HG02623 (cell line): ENCODE measurements around the gene KIAA1958.

Source experiments
- ATAC-seq: cut with Tn5 transposase; IDR thresholded peaks from one replicate; pipeline ENCODE4 v1.9.1; 2021; ENCODE audit warnings: moderate library complexity; ENCODE audit not compliant: unreplicated experiment

The KIAA1958 gene

GRCh38 chr9:112526973-112527372 lies 40.3 kb downstream of the KIAA1958 start:
- ATAC-seq, result no peak

GRCh38 chr9:112527959-112528358 lies 41.3 kb downstream of the KIAA1958 start:
- ATAC-seq, result no peak

GRCh38 chr9:112529316-112529715 lies 42.7 kb downstream of the KIAA1958 start:
- no peak for ATAC-seq

GRCh38 chr9:112530751-112531205 lies 44.2 kb downstream of the KIAA1958 start:
- no peak for ATAC-seq

- ATAC-seq, result no peak
Observed at GRCh38 chr9:112531666-112532282, 45.1 kb downstream of the KIAA1958 start.

GRCh38 chr9:112532427-112532826 lies 45.8 kb downstream of the KIAA1958 start:
- ATAC-seq, result no peak

- ATAC-seq, result no peak
Observed at GRCh38 chr9:112533660-112534059, 47.0 kb downstream of the KIAA1958 start.

GRCh38 chr9:112535301-112535700 lies 48.7 kb downstream of the KIAA1958 start:
- no peak for ATAC-seq

GRCh38 chr9:112535811-112536210 lies 49.2 kb downstream of the KIAA1958 start:
- ATAC-seq, result no peak

- no peak for ATAC-seq
Observed at GRCh38 chr9:112537561-112537960, 50.9 kb downstream of the KIAA1958 start.

- ATAC-seq, result no peak
Observed at GRCh38 chr9:112540800-112541199, 54.2 kb downstream of the KIAA1958 start.

GRCh38 chr9:112541685-112542084 lies 55.1 kb downstream of the KIAA1958 start:
- no peak for ATAC-seq

GRCh38 chr9:112542593-112543292 lies 56.1 kb downstream of the KIAA1958 start:
- ATAC-seq, result no peak

- no peak for ATAC-seq
Observed at GRCh38 chr9:112544477-112544876, 57.9 kb downstream of the KIAA1958 start.

GRCh38 chr9:112545237-112545636 lies 58.6 kb downstream of the KIAA1958 start:
- ATAC-seq, result no peak

- ATAC-seq, result no peak
Observed at GRCh38 chr9:112546149-112547012, 59.8 kb downstream of the KIAA1958 start.

- no peak for ATAC-seq
Observed at GRCh38 chr9:112548051-112548440, 61.4 kb downstream of the KIAA1958 start.

- no peak for ATAC-seq
Observed at GRCh38 chr9:112548836-112549595, 62.4 kb downstream of the KIAA1958 start.

GRCh38 chr9:112550531-112550930 lies 63.9 kb downstream of the KIAA1958 start:
- ATAC-seq, result no peak

- ATAC-seq, result no peak
Observed at GRCh38 chr9:112551641-112552040, 65.0 kb downstream of the KIAA1958 start.
